A549 (cell line): ENCODE results near the gene ARHGEF19. TPM values are rescaled to one million over a fixed set of nuclear protein-coding genes. Genes with fewer than 3 reads are reported as not detected.

Experiments
- ATAC-seq, 2 experiments: fragments of 200-7000 bp in 1 of 2; fragments of >200 bp in 1 of 2; cut with Nextera tagmentation in 1 of 2; cut with Tn5 transposase in 1 of 2; 3 replicates each; pipeline versions ENCODE4 v1.8.0 to v1.9.1; 2018 to 2020; ENCODE audit warnings: mild to moderate bottlenecking in 1 of 2, moderate library complexity in 1 of 2
- CTCF ChIA-PET: fragments of 300-600 bp; sonication (Branson Sonifier 250); formaldehyde crosslinking; extraction: SDS; loops from one replicate; lab custom pipeline; 2021; ENCODE audit warnings: antibody characterized with exemption, inconsistent platforms; lab: Yijun Ruan, JAX
- POLR2A ChIA-PET: fragments of 350-600 bp; formaldehyde crosslinking; extraction: SDS; loops from one replicate; lab custom pipeline; 2021; ENCODE audit warnings: antibody characterized with exemption, inconsistent platforms; lab: Yijun Ruan, JAX
- DNase-seq, 2 experiments: peaks; one replicate each; pipeline versions ENCODE4 v3.0.0 to v3.0.0-alpha.2; 2011 to 2016; ENCODE audit warnings: low read depth in 1 of 2, low spot score in 1 of 2
- FAIRE-seq: peaks from 2 replicates; lab custom pipeline; 2011; peaks lifted over from hg19 to GRCh38; lab: Jason Lieb, UNC
- H3K27ac ChIP-seq, 2 experiments: fragments of >200 bp; sonication (Bioruptor Twin); formaldehyde crosslinking; 3 replicates each; pipeline ENCODE4 v1.5.1; 2016 to 2017
- H3K4me1 ChIP-seq: fragments of >200 bp; sonication (Bioruptor Twin); formaldehyde crosslinking; 3 replicates; pipeline ENCODE4 v1.6.1; 2016
- H3K4me2 ChIP-seq: fragments of >200 bp; sonication (Bioruptor Twin); formaldehyde crosslinking; 3 replicates; pipeline ENCODE4 v1.6.1; 2016
- H3K4me3 ChIP-seq: fragments of >200 bp; sonication (Bioruptor Twin); formaldehyde crosslinking; 3 replicates; pipeline ENCODE4 v1.5.1; 2016
- H3K9me3 ChIP-seq: fragments of >200 bp; sonication (Bioruptor Twin); formaldehyde crosslinking; 3 replicates; pipeline ENCODE4 v1.6.1; 2016
- ATOH8 ChIP-seq: fragments of 250-450 bp; sonication (Bioruptor Pico); IDR thresholded peaks from 2 replicates; pipeline ENCODE4 v1.5.0; 2020; ENCODE audit warnings: low read depth, mild to moderate bottlenecking, moderate library complexity
- BHLHE40 ChIP-seq: IDR thresholded peaks from 2 replicates; pipeline ENCODE4 v1.6.1; 2012; ENCODE audit warnings: low read depth, low read length, inconsistent platforms
- CBX8 ChIP-seq: fragments of 200-600 bp; sonication (generic); IDR thresholded peaks from 2 replicates; pipeline ENCODE4 v1.6.1; 2016
- CEBPB ChIP-seq, 2 experiments: fragments of >200 bp in 1 of 2; sonication (Bioruptor Twin) in 1 of 2; formaldehyde crosslinking in 1 of 2; IDR thresholded peaks; 2 replicates each; pipeline ENCODE4 v1.6.1; 2012 to 2016
- CHD4 ChIP-seq: fragments of 200-600 bp; sonication (generic); IDR thresholded peaks from 2 replicates; pipeline ENCODE4 v1.6.1; 2016; ENCODE audit warnings: antibody characterized with exemption, mild to moderate bottlenecking, borderline replicate concordance
- E2F6 ChIP-seq: IDR thresholded peaks from 2 replicates; pipeline ENCODE4 v1.6.1; 2012; ENCODE audit warnings: low read depth, borderline replicate concordance
- EP300 ChIP-seq, 2 experiments: fragments of >200 bp; sonication (Bioruptor Twin); formaldehyde crosslinking; IDR thresholded peaks; 2 replicates in 1 of 2; 3 replicates in 1 of 2; pipeline ENCODE4 v1.6.1; 2016 to 2017
- FOSB ChIP-seq: fragments of 250-450 bp; sonication (Bioruptor Pico); IDR thresholded peaks from 2 replicates; pipeline ENCODE4 v1.5.0; 2020; ENCODE audit warnings: mild to moderate bottlenecking, moderate library complexity
- FOXS1 ChIP-seq: fragments of 250-450 bp; sonication (Bioruptor Pico); IDR thresholded peaks from 2 replicates; pipeline ENCODE4 v1.5.0; 2020; ENCODE audit warnings: mild to moderate bottlenecking, moderate library complexity
- HEYL ChIP-seq: fragments of 250-450 bp; sonication (Bioruptor Pico); IDR thresholded peaks from 2 replicates; pipeline ENCODE4 v1.8.0; 2021; ENCODE audit warnings: mild to moderate bottlenecking, moderate library complexity
- HOXA7 ChIP-seq: fragments of 250-450 bp; sonication (Bioruptor Pico); IDR thresholded peaks from 2 replicates; pipeline ENCODE4 v1.5.0; 2020; ENCODE audit warnings: mild to moderate bottlenecking, moderate library complexity
- HOXB13 ChIP-seq: fragments of 250-450 bp; sonication (Bioruptor Pico); IDR thresholded peaks from 2 replicates; pipeline ENCODE4 v1.5.0; 2020; ENCODE audit warnings: low read depth, mild to moderate bottlenecking, moderate library complexity
- JUNB ChIP-seq: fragments of >200 bp; sonication (Bioruptor Twin); formaldehyde crosslinking; IDR thresholded peaks from 2 replicates; pipeline ENCODE4 v1.6.1; 2016
- KDM1A ChIP-seq: fragments of 200-600 bp; sonication (generic); IDR thresholded peaks from 2 replicates; pipeline ENCODE4 v1.6.1; 2016; ENCODE audit warnings: low read depth, mild to moderate bottlenecking
- KDM5A ChIP-seq: fragments of 200-600 bp; sonication (generic); IDR thresholded peaks from 2 replicates; pipeline ENCODE4 v1.6.1; 2016; ENCODE audit warnings: antibody characterized with exemption, mild to moderate bottlenecking
- NR3C1 ChIP-seq: fragments of >200 bp; sonication (Bioruptor Twin); formaldehyde crosslinking; IDR thresholded peaks from 3 replicates; pipeline ENCODE4 v1.6.1; 2017
- RAD21 ChIP-seq, 2 experiments: fragments of >200 bp in 1 of 2; sonication (Bioruptor Twin) in 1 of 2; formaldehyde crosslinking in 1 of 2; IDR thresholded peaks in 1 of 2; conservative IDR thresholded peaks in 1 of 2; 2 replicates in 1 of 2; 3 replicates in 1 of 2; pipeline ENCODE4 v1.6.1; 2012 to 2018; ENCODE audit warnings: inconsistent platforms in 1 of 2
- RARB ChIP-seq: fragments of 250-450 bp; sonication (Bioruptor Pico); IDR thresholded peaks from 2 replicates; pipeline ENCODE4 v1.8.0; 2021; ENCODE audit warnings: mild to moderate bottlenecking, moderate library complexity
- REST ChIP-seq: fragments of 200-600 bp; sonication (generic); IDR thresholded peaks from 2 replicates; pipeline ENCODE4 v1.6.1; 2016; ENCODE audit warnings: antibody characterized with exemption, mild to moderate bottlenecking, moderate library complexity
- RNF2 ChIP-seq: fragments of 200-600 bp; sonication (generic); IDR thresholded peaks from 2 replicates; pipeline ENCODE4 v1.6.1; 2016; ENCODE audit warnings: low read depth, mild to moderate bottlenecking, antibody characterized with exemption, moderate library complexity, borderline replicate concordance
- TFCP2L1 ChIP-seq: fragments of 250-450 bp; sonication (Bioruptor Pico); IDR thresholded peaks from 2 replicates; pipeline ENCODE4 v1.5.0; 2021; ENCODE audit warnings: mild to moderate bottlenecking
- TP53 ChIP-seq: fragments of 250-450 bp; sonication (Bioruptor Pico); IDR thresholded peaks from 2 replicates; pipeline ENCODE4 v1.5.0; 2021; ENCODE audit warnings: mild to moderate bottlenecking, moderate library complexity
- WGBS: methylation state at CpG from one replicate; pipeline ENCODE4 v1.1.6; 2017; ENCODE audit errors: missing lambda C conversion rate; 5-methylcytosine and 5-hydroxymethylcytosine counted together
- polyA plus RNA-seq, 4 experiments: library from polyadenylated mRNA; depleted of rRNA in 3 of 4; stranded (reverse); fragments of >200 nt; fragmentation: RNase III in 1 of 4; extraction: RNeasy Plus Mini Kit Qiagen cat#74134 plus additional on column Dnase treatment in 1 of 4; gene quantifications; 2 replicates in 3 of 4; 3 replicates in 1 of 4; pipeline ENCODE4 v1.2.3, GENCODE V29; 2011 to 2017
- TF ChIP-seq, protein P1 (sequence below): fragments of >200 bp; sonication (Bioruptor Twin); formaldehyde crosslinking; IDR thresholded peaks from 3 replicates; pipeline ENCODE4 v1.6.1; 2016
- TF ChIP-seq, protein P2 (sequence below): fragments of 150-350 bp; IDR thresholded peaks from 2 replicates; pipeline ENCODE4 v1.6.1; 2014; ENCODE audit warnings: low read depth, mild to moderate bottlenecking, low read length

ARHGEF19 gene
- polyA plus RNA-seq, 2 of the 4 experiments (the other 2 are of a cell fraction), result 6.1 to 9.2 TPM

DNA sequence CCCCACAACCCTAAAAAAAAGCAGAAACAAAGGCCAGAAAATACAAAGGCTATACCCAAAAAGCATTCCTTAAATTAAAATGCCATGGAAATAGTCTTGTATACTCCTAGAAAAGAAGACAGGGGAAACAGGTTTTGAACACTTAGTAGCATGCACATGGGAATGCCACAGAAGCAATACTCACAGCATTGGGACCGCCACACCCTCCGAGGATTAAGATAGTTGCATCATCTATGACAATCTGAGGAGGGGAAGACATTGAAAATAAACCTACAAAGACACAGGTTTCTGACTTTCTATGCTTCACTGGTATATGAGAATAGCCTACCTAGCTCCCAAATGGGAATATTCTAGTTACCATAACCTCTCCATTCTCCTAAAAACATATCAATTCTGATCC, 40.5 kb upstream of the ARHGEF19 start:
- CTCF ChIA-PET, result no interaction called here
- POLR2A ChIA-PET, result no interaction called here
- Histone ChIP-seq H3K4me1 (peaks cover 33% of the 10 kb centered on the region; the same call in 2 of the 3 replicates), H3K27ac (no peak overlapping the region), H3K4me3 (no peak overlapping the region)
- ATAC-seq, result no peak
- WGBS, result 70% methylated on average over 2 of the region's 2 CpGs
- TF ChIP-seq RAD21 (conservative IDR thresholded peaks at IDR 0.05 in 1 of 2, IDR thresholded peaks at IDR 0.05 in 1 of 2), result no peak
- TF ChIP-seq JUNB, result no peak
- TF ChIP-seq REST, result no peak
- no peak for TF ChIP-seq CBX8
- no peak for TF ChIP-seq RNF2
- no peak for TF ChIP-seq HOXA7 (CRISPR knock-in tag)
- TF ChIP-seq NR3C1, result no peak
- TF ChIP-seq TP53 (CRISPR knock-in tag), result no peak
- TF ChIP-seq BHLHE40, result no peak
- no peak for TF ChIP-seq CEBPB (IDR thresholded peaks at IDR 0.05)
- TF ChIP-seq, all 56 proteins: peak for 0
- FAIRE-seq (no peak), DNase-seq (no peak)
- no peaks in the 10 kb centered on the region for H3K9me3 ChIP-seq
- no peak overlapping the region for H3K4me2 ChIP-seq

DNA sequence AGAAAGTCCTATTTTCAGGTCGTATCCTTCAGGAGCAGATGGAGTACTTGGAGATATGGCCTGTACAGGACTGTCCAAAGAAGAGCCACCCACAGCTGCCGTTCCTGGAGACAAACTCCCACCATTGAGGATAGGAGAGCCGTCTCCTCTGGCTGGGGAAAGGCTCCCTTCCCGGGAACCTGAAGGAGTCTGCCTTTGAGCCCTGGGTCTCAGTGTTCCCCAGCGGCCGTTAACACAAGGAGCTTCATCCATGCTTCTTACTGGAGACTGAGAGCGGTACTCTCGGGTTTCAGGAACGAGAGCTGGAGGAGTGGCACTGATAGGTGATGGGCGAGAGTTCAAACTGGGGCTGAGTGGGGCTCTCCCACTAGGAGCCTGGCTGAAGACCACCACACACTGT, 38.9 kb upstream of the ARHGEF19 start:
- TF ChIP-seq KDM1A (no peak), ATOH8 (no peak), HEYL (CRISPR knock-in tag) (no peak), JUNB (no peak), RNF2 (no peak), KDM5A (no peak), TP53 (CRISPR knock-in tag) (no peak), NR3C1 (no peak), FOSB (no peak), REST (no peak), HOXB13 (CRISPR knock-in tag) (no peak), RARB (CRISPR knock-in tag) (no peak), E2F6 (no peak), BHLHE40 (no peak), TFCP2L1 (CRISPR knock-in tag) (no peak), FOXS1 (CRISPR knock-in tag) (no peak), EP300 (IDR thresholded peaks at IDR 0.05) (no peak), CHD4 (no peak)
- TF ChIP-seq, protein P1, sequence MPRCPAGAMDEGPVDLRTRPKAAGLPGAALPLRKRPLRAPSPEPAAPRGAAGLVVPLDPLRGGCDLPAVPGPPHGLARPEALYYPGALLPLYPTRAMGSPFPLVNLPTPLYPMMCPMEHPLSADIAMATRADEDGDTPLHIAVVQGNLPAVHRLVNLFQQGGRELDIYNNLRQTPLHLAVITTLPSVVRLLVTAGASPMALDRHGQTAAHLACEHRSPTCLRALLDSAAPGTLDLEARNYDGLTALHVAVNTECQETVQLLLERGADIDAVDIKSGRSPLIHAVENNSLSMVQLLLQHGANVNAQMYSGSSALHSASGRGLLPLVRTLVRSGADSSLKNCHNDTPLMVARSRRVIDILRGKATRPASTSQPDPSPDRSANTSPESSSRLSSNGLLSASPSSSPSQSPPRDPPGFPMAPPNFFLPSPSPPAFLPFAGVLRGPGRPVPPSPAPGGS, result no peak
- TF ChIP-seq, protein P2, sequence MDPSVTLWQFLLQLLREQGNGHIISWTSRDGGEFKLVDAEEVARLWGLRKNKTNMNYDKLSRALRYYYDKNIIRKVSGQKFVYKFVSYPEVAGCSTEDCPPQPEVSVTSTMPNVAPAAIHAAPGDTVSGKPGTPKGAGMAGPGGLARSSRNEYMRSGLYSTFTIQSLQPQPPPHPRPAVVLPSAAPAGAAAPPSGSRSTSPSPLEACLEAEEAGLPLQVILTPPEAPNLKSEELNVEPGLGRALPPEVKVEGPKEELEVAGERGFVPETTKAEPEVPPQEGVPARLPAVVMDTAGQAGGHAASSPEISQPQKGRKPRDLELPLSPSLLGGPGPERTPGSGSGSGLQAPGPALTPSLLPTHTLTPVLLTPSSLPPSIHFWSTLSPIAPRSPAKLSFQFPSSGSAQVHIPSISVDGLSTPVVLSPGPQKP, result no peak
- Histone ChIP-seq H3K4me3 (no peak overlapping the region), H3K27ac (no peak overlapping the region), H3K4me1 (peaks cover 34% of the 10 kb centered on the region; the same call in 2 of the 3 replicates), H3K9me3 (no peaks in the 10 kb centered on the region), H3K4me2 (no peak overlapping the region)
- ATAC-seq (no peak), FAIRE-seq (no peak), DNase-seq (no peak)
- CTCF ChIA-PET, result interaction anchor here (1.1 kb wide), 1 partner anchor 100 kb away, joined by 3 read pairs; the partner anchor contains the start of gene FBXO42
- POLR2A ChIA-PET, result interaction anchor here (0.6 kb wide), 1 partner anchor 89 kb away, joined by 3 read pairs; no protein-coding TSS in a partner anchor
- 93% methylated on average over 10 of the region's 10 CpGs for WGBS
